Stomach (tissue), 4 donors: Measurements from ENCODE around the gene CMIP.

Source experiments
- CTCF ChIP-seq, 7 experiments: fragments of 450-650 bp in 4 of 7; fragments of 200-600 bp in 3 of 7; sonication (generic) in 3 of 7; IDR thresholded peaks; one replicate each; pipeline ENCODE4 v1.5.1; 2016 to 2019; ENCODE audit warnings: antibody characterized with exemption in 7 of 7, control low read depth in 2 of 7, mild to moderate bottlenecking in 1 of 7
- EP300 ChIP-seq: sonication (generic); formaldehyde crosslinking; IDR thresholded peaks from one replicate; pipeline ENCODE4 v1.6.1; 2017; ENCODE audit warnings: antibody characterized with exemption
- POLR2A ChIP-seq, 4 donors: fragments of 450-650 bp; IDR thresholded peaks; one replicate each; pipeline ENCODE4 v1.6.1; 2016; ENCODE audit warnings: antibody characterized with exemption in 4 of 4, control low read depth in 2 of 4, mild to moderate bottlenecking in 1 of 4, moderate library complexity in 1 of 4
- POLR2AphosphoS5 ChIP-seq, 3 donors: sonication (generic); formaldehyde crosslinking; IDR thresholded peaks; one replicate each; pipeline ENCODE4 v1.6.1; 2016; ENCODE audit warnings: antibody characterized with exemption in 3 of 3

GRCh38 chr16:81686391-81687130 is 242.0 kb downstream of the CMIP start:
- no peak for TF ChIP-seq CTCF (IDR thresholded peaks at IDR 0.05)
- TF ChIP-seq POLR2A (IDR thresholded peaks at IDR 0.05): no peak
- TF ChIP-seq EP300: no peak
- TF ChIP-seq POLR2AphosphoS5 (IDR thresholded peaks at IDR 0.05): no peak
